ENCODE data around the gene ARHGEF10L.
"Not testable (repeated sequence)": the region's sequence is repeated elsewhere in the genome, so short reads cannot be mapped to it uniquely, and the experiment has no call there.

The ARHGEF10L gene

DNA sequence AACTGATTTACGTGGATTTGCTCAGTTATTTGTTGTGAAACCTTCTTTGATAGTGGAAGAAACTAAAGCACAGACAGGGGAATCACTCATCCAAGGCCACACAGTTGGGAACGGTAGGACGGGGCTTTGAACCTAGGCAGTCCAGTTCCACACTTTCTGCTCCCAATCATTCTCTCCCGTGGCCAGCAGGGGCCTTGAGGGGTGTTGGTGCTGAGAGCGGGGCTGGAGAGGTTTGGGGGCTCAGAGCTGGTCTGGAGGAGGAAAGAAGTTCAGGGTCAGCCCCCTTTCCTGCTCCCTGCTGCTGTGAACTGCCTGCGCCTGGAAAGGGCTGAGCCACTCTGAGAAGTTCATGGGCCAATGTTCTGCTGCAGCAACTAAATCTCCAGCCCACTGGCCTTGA, 184.2 kb downstream of the ARHGEF10L start:
- no peak for DNase-seq

DNA sequence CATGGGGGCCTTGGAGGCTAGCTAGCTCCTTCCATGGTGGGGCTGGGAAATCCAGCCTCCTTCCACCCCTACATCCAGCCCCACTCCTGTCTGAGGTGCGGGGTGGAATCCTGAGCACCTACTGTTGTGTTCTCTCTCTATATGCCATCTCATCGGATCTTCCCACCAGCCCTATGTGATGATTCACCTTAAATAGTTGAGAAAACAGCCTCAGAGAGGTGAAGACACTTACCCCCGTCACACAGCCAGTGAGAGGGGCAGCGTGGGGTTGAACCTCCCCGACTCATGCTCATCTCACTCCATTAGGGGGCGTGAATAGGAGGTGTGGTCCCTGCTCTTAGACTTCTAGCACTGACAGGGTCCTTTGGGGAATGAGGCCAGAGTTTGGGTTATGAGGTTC, 184.7 kb downstream of the ARHGEF10L start:
- no peak for DNase-seq

DNA sequence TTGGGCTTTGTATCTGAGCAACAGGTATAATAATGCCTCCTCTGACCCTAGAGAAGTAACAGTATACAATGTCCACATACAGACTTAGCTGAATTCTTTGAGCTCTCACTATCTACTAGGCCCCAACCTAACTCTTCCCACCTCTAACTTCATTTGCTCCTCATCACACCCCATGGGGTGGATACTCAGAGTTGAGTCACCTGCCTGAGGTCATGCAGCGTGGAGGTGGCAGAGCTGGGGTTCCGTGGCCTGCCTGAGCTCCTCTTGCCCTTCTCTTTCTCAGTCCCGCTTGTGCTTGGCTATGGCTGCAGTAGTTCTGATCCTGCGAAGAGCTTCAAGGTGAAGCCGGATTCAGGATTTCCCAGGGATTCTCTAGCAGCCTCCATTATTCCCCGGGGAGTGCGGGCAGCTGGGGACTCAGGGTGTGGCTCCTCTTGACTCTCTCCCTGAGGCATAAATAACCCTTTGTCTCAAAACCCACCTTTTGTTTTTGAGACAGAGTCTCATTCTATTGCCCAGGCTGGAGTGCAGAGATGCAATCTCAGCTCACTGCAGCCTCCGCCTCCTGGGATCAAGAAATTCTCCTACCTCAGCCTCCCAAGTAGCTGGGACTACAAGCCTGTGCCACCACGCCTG, 185.7 kb downstream of the ARHGEF10L start:
- DNase-seq = no peak

DNA sequence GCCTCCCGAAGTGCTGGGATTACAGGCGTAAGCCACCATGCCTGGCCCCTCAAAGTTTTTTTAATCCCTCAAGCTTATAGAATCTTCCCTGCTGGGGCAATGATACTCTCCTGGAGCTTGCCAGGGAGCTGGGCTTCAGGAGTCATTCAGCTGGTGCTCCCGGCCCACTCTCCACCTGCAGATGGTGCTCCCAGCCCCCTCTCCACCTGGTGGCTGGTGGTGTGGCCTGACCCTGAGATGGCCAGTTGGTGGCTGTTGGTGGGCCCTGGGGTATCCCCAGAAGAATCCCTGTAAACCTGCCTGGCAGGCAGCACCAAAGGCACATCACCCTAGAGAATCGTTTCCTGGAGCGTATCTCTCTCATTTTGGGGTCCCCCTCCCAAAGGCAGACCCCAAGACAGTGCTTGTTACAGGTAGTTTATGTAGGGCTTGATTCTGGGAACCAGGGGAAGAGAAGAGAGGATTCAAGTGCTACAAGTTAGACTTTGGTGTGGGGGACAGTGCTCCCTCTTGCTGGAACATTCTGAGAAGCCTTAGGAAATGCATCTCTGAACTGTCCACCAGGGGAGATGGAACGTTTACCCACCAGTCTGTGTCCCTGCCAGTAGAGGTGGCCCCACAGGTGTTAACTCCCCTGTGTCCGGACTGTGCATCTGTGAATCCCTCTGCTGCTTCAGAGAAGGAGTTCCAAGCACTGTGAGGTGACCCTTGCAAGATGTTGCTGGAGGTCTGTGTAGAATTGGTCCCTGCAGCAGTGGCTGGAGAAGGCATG, 186.5 kb downstream of the ARHGEF10L start:
- DNase-seq = no peak

DNA sequence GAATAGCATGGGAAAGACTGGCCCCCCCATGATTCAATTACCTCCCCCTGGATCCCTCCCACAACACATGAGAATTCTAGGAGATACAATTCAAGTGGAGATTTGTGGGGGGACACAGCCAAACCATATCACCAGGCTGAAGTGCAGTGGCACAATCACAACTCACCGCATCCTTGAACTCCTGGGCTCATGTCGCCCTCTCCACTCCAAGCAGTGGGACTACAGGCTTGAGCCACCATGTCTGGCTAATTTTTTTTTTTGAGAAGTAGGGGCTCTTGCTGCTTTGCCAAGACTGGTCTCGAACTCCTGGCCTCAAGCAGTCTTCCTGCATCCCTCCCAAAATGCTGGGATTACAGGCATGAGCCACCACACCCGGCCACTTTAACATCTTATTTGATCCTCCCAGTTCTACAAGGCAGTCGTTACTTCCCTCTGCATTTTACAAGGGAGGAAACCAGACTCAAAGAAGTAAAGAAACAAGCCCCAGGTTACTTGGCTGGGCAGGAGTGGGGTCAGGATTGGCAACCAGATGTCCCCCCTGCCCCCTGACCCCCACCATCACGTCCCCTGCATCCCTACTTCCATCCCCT, 188.7 kb downstream of the ARHGEF10L start:
- DNase-seq = no peak

DNA sequence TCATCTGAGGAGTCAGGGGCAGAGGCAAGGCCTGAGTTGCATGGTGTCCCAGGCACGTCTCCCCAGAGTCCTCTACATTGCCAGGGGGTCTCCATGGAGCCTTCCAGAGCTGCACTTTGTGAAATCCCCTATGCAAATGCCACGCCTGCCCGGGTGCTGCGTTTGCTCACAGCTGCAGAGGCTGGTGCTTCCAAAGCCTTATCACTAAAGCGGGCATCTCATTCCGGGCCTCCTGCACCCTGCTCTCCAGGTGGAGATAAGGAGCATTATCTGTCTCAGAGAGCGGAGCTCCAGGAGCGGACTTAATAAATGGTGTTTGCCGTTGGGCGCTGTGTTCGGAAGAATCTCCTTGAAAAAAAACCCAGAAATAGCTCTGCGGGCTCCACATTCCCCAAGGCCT, 189.8 kb downstream of the ARHGEF10L start:
- DNase-seq = no peak

DNA sequence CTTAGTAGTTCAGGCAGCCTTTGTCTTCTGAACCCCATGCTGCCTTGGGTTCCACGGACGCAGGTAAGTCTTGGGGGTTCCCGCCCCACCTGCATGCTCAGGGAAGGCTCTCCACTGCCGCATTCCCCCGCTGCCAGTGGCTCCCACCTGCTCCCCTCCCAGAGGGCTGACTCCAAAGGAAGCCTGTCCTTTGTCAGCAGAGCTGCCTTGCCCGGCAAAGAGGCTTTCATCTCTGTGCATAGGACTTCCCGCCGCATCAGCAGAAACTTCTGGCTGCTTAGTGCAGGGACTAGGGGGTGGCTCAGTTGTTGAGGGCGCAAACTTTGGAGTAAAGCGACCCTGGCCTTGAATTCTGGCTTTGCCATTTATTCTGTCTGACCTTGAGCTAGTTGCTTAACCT, 190.4 kb downstream of the ARHGEF10L start:
- DNase-seq = no peak

DNA sequence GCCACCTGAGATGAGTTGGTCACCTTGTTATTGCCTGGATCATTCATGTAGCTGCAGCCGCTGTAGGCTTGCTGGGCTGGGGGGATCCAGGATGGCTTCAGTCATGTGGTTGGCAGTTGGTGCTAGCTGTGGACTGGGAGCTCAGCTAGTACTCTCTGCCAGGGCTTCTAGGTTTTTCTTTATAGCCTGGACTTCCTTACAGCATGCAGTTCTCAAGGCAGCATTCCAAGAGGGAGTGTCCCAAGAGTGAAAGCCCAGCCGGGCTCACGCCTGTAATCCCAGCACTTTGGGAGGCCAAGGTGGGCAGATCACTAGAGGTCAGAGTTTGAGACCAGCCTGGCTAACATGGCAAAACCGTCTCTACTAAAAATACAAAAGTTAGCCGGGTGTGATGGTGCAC, 192.0 kb downstream of the ARHGEF10L start:
- DNase-seq = no peak

DNA sequence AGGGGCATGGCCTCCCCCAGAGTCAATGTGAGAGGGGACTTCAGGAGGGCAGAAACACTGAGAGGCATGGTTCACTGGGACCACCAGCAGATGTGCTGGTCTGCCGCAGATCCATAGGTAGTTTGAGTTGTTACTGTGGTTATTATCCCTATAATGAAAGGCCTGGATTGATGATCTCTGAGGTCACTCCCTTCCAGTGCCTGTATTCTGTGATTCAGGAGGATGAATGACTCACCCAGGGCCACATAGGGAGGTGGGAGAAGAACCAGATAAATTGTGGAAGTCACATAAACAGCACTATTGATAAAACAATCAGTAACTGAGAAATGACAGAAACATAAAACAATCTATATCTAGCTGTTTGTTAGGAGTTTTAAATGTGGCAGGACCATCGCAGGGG, 193.0 kb downstream of the ARHGEF10L start:
- no peak for DNase-seq

DNA sequence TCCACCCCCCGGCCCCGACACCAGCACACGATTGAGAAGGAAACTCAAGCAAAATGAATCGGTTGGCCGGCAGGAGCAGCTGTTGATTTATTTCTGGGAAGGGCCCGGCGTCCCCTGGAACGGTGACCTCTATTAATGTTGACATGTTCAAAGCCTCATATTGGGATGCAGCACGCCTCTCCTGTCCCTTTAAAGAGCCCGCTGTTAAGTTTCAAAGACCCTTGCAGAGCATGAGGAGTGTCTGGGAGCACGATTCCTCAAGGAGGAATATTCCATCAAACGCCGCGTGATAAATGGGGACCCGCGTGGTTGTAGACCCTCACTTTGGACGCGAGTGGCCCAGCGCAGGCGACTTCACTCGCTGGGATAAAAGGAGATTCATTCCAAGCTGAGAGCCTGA, 194.2 kb downstream of the ARHGEF10L start:
- no peak for DNase-seq

DNA sequence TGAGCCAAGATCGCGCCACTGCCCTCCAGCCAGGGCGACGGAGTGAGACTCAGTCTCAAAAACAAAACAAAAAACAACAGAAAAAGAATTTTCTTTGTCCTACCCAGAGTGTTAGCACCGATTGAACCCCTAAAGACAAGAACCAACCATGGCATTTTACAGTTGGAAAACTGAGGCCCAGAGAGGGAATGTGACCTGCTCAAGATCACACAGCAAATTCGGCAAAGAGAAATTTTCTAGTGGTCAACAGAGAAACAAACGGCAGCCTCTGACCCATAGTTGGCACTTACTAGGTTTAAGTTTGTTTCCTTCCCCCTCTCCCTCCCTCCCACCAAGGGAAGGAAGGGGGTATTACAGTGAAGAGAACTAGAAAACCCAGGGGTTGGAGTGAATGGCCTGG, 195.1 kb downstream of the ARHGEF10L start:
- DNase-seq = no peak

DNA sequence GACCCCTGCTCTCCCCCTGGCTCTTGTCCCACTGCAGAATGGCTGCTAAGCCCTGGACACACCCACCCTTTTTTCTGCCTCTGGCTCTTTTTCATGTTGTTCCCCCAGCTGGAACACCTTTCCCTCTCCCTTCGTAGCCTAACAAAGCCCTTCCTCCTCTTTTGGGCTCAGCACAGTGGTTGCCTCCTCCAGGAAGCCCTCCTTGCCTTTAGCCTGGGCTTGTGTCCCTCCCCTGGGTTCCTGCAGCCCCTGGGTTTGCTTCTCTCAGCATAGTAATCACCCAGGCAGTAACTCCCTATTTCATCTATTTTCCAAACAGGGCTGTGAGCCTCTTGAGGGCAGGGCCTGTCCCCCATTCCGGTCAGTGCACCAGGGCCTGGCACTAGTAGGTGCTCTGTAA, 195.8 kb downstream of the ARHGEF10L start:
- DNase-seq = no peak

DNA sequence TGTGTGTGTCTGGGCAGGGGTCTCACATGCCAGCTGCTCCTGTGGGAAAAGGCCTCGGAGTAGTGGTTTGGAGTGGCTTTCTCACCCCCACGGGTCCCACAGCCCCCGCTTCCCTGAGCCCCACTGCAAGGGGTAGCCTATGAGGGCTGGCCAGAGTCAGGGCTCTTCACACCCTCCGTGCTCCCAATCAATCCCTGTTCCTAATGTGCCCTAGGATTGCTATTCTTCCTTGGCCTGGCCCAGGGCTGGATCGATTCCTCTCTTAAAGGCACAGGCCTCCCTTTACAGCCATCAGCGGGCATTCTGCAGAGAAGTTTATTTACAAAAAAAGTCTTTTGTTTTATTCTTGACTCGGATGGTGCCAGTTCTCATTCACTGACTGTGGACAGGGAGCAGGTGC, 196.3 kb downstream of the ARHGEF10L start:
- DNase-seq = no peak

DNA sequence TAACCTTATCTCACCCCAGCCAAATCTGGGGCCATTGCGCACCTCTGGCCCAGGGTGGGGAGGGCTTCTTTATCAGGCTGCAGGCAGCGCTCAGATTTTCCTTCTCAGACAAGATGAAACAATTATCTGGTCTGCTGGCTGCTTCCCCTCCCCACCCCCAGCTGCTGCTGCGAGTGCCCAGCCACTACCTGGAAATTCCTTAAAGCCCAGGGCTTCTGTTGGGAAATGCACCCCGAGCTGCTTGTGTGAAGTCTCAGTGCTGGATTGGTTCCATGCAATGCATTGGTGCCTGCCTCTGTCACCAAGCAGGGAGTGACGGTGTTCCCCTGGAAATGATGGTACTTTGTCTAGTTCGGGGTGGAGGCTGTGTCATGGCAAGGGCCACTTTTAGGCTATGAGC, 197.1 kb downstream of the ARHGEF10L start:
- no peak for DNase-seq

DNA sequence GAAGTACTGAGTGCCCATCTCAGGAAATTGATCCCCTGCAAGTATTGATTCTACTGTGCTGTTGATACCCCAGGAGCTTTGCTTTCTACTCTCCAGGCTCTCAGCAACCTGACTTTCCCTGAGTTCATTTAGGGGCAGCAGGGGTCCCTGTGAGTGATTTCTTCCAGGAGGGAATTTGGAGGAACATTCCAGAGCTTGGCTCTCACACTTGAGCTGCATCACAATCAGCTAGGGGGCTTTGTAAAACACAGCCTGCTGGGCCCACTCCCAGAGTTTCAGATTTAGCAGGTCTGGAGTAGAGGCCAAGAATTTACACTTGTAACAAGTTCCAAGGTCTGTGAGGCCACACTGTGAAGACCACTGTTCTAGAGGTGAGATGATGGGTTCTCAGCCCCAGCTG, 199.6 kb downstream of the ARHGEF10L start:
- DNase-seq = no peak

DNA sequence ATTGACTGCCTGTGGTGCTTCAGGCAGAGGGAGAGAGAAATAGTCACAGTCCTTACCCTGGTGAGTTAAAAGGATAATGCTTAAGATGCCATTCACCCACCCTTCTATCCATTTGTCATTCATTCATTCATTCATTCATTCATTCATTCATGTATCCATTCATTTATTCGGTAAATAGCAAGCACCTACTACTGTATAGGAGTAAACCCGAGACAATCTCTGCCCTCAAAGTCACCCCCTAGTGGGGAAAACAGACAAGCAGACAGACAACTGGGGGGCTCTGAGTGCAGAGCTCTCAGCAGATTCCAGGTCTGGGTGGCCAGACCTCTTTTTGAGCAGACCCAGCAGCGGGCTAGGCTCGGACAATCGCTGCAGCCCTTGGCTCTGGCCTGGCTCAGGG, 201.6 kb downstream of the ARHGEF10L start:
- DNase-seq = no peak

DNA sequence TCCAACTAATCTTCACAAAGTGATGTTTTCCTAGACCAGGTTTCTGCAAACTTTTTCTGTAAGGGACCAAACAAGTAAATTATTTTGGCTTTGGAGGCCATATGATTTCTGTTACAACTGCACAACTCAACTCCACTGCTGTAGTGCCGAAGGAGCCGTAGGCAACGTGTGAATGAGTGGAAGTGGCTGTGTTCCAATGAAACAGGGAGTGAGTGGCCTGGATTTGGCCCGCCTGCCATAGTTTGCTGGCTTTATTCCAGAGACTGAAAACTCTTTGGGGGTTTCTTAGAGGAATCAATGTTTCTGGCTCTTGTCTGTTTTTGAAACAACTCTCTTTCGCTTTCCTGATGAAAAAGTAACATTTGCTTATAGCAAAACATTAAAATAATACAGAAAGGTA, 203.1 kb downstream of the ARHGEF10L start:
- no peak for DNase-seq

DNA sequence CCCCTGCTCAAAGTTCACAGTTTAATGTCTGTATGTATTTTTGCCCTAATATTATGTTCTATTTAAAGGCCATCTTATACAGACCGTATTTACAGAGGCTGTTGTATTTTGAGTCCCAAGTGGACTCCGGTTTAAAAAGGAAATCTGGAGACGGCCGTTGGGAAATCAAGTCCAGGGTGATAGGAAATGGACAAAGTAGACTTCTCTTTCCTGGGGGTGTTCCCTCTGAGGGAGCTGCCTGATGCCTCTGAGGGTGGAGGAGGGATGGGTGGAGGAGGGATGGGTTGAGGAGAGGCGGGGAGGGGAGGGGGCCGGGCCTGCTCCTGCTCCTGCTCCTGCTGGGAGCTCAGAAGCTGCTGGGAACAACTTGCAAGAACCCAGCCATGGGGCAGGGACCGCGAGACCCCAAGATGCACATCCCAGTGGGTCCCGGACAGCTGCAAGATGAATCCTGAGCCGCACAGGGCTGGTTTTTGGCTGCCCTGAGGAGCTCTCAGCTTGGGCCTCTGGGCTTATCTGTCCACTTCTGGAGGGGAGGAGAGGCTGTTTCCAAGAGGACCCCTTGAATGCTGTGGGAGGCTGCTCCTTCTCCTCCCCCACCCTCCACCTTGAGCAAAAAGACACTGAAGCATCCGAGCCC, 203.6 kb downstream of the ARHGEF10L start:
- no peak for DNase-seq

DNA sequence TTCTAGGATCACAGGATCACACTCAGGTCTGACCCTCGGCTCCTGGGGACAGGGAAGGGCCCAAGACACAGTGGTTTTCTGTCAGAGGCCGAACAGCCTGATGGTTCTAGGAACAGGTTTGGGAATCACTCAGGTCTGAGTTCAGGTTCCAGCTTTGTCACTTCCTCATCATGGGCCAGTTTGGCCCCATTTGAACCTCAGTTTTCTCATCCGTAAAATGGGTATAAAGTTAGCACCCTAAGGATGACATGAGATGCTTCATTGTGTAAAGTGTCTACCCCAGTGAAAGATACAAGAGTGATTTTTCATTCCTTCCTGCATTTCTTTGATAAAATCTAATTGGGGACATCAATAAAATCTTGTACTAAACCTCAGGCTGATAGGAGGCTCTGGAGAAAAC, 204.4 kb downstream of the ARHGEF10L start:
- no peak for DNase-seq

DNA sequence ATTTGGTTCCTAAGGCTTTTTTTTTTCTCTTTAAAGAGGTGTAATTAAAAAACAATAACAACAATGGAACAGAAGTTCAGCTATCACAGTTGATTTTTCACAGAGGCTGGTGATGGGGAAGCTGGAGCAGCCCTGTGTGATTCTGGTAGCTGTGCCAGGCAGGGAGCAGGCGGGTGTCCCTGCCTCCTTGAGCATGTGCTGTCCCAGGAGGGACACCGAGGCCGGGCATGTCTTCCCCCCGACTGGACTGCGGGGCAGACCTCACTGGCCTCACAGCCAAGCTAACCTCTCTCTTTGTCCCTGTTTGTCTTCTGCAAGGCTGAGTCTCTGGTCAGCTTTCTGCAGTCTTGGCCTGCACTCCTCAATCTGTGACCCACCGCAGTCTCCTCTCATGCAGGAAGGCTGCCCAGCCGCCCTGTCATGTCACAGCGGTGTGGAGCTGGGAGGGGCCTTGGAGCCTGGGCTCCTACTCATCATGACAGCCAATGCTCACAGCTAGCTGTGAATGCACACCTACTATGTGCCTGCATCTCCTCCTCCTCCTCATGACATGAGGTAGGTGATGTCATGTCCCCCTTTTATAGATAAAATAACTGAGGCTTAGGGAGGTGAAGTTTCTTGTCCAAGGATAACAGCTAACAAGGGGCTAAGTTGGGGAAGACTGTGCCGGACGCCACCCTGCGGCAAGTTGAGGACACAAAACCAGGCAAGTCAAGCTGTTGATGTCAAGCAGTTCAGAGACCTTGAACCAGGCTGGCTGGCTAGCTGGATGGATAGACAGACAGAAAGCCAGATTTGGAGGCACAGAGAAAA, 205.4 kb downstream of the ARHGEF10L start:
- DNase-seq = no peak

DNA sequence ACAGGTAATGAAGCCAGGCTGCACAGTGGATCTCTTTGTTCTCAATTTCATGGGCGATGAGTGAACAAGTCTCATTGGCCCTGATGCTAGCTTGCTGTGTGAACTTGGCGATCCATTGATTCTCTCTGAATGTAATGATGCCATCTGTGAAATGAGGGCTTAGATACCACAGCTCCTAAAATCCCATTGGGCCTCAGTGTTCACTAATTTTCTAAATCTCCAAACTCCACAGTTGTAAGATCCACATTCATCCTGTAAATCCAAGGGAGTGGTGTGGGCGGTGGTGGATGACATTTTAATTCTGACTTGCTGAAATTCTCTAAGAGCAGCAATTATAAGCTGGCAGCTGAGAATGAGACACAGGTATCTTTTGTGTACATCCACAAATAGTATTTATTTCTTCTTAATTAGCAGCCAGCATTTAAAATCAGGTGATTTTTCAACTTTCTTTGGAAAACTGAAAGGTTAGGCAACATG, 206.0 kb downstream of the ARHGEF10L start:
- DNase-seq = no peak

DNA sequence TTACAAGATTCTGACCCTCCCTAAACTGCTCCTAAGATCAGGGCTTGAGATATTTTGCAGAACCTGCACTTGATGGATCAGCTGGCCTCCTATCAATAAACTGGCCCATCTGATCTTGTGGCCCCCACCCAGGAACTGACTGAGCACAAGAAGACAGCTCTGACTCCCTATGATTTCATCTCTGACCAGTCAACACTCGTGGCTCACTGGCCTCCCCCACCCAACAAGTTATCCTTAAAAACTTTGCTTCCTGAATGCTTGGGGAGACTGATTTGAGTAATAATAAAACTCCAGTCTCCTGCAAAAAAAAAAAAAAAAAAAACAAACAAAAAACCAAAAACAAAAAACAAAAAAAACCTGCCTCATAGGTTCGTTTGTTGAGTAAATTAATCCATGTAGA, 206.8 kb downstream of the ARHGEF10L start:
- not testable (repeated sequence) for DNase-seq

DNA sequence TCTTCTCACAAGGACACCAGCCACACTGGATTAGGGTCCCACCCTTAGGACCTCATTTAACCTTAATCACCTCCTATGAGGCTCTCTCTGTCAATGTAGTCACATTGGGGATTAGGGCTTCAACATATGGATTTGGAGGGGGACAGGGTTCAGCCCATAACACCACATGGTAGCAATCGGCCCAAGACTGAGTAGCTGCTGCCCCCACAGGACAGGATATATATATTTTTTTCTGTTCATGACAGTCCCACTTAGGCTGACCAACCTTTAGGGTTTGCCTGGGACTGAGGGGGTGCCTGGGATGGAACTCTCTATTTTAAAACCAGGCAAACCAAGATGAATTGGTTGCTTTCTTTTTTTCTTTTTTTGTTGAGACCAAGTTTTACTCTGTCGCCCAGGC, 207.4 kb downstream of the ARHGEF10L start:
- DNase-seq = no peak
